Fibroblast of pulmonary artery (primary cell): ENCODE results near the gene FAM180B.

Experiments used
- DNase-seq: peaks from one replicate; pipeline ENCODE4 v3.0.0-alpha.2; 2010; ENCODE audit warnings: low read depth
- H3K4me3 ChIP-seq: replicated peaks from 2 replicates; pipeline ENCODE4 v1.5.1; 2011; ENCODE audit warnings: low read depth, mild to moderate bottlenecking, control low read depth, low read length, moderate library complexity
- CTCF ChIP-seq: IDR thresholded peaks from 2 replicates; pipeline ENCODE4 v1.5.1; 2011; ENCODE audit warnings: mild to moderate bottlenecking, control low read depth, low read length, inconsistent platforms; ENCODE audit errors: missing control alignments

The FAM180B gene

GRCh38 chr11:47609675-47610074 is 23.2 kb downstream of the FAM180B start:
- no peak overlapping the region for H3K4me3 ChIP-seq
- no peak for DNase-seq
- TF ChIP-seq CTCF, result no peak

- no peak overlapping the region for H3K4me3 ChIP-seq
- TF ChIP-seq CTCF, result no peak
- no peak for DNase-seq
These were observed 24.9 kb downstream of the FAM180B start for GRCh38 chr11:47611348-47611794.

- no peak for DNase-seq
- TF ChIP-seq CTCF, result no peak
- H3K4me3 ChIP-seq, result no peak overlapping the region
These were observed 28.8 kb downstream of the FAM180B start for GRCh38 chr11:47615249-47615648.

GRCh38 chr11:47616726-47617416 is 30.4 kb downstream of the FAM180B start:
- peak; percentile 98 for TF ChIP-seq CTCF
- peak; percentile 87 for DNase-seq
- no peak overlapping the region for H3K4me3 ChIP-seq

GRCh38 chr11:47617417-47617809 is 30.9 kb downstream of the FAM180B start:
- DNase-seq, result peak; percentile 34
- H3K4me3 ChIP-seq, result no peak overlapping the region
- no peak for TF ChIP-seq CTCF

- TF ChIP-seq CTCF, result no peak
- no peak for DNase-seq
- H3K4me3 ChIP-seq, result no peak overlapping the region
These were observed 34.4 kb downstream of the FAM180B start for GRCh38 chr11:47620836-47621378.

GRCh38 chr11:47626234-47626633 is 39.8 kb downstream of the FAM180B start:
- no peak for TF ChIP-seq CTCF
- H3K4me3 ChIP-seq, result no peak overlapping the region
- no peak for DNase-seq
